ENCODE measurements around the gene TTF2.

Gene TTF2

DNA sequence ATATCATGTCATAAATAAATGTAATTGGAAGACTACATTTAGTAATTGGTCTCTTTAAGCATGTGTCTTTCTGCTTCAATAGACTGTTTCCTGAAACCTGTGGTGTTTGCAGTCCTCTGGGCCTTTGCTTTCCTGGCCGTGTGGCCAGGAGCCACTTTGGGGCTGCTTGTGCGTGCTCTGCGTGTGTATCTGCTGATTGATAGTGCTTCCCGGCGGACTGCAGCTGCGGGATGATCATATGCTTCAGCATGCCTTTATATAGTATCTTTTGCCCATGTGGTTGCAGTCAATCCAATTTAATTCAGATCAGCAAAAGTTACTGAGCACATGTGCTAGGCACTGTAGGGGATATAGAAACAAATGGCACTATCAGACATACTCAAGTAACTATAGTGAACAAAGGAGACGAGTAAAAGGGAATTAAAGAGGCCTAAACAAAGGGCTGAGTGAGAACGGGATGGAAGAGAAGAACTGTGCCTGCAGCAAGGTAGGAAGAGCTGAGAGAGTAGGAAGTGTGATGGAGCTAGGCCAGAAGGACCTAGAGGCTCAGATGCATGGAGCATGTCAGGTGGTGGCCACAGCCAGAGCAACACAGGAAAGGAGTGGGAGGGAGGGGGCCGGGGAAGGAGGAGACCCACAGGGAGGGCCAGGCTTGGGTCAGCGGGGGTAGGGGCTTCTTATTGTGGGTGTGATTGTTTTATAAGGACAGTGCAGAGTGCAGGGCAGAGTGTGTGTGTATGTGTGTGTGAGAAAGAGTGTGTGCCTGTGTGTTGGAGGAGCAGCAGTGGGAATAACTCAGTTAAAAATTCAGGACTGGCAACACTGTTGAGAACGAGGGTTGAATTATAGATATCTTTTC lies 27.2 kb upstream of the TTF2 start:
- DNase-seq (ENCODE audit: insufficient read length, low spot score) (no peak), FAIRE-seq (no peak)
- TF ChIP-seq POLR2A (IDR thresholded peaks at IDR 0.05; ENCODE audit: low read depth, low read length) = no peak

DNA sequence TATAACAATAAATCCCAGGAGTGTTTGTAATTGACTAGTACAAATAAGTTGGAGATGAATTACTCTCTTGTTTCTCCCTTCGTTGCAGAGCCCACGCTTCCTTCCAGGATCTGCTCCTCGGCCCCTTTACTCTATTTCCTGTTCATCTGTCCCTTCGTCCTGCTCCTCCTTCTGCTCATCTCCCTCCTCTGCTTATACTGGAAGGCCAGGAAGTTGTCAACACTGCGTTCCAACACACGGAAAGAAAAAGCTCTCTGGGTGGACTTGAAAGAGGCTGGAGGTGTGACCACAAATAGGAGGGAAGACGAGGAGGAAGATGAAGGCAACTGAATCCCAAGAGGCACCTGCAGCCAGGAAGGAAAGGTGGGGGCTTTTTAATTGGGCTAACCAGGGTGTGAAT lies 26.4 kb upstream of the TTF2 start:
- TF ChIP-seq POLR2A (IDR thresholded peaks at IDR 0.05; ENCODE audit: low read depth, low read length) = no peak
- DNase-seq (ENCODE audit: insufficient read length, low spot score) = no peak
- FAIRE-seq = no peak

DNA sequence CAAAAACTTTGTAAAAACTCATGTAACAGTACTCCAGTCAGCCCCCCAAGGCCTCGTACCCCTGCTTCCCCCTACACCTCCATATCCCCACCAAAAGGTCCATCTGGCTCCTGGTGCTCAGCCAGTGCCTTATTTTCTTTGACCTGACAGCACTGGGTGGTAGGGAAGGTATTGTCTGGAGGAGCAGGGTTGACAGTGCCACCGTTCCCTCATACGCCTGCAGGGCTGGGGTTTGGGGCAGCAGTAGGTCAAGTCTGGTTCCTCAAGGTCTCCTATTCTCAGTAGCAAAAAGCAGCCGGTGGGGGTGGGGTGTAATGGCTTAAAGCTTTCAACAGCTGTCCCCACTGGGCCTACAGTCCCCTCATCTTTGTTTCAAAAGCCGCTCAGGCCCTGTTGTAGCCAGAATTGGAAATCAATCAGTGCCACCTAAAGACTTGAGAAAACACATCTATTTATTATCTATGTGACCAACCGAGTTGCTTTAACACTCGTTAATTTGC lies 25.3 kb upstream of the TTF2 start:
- DNase-seq (ENCODE audit: insufficient read length, low spot score) (no peak), FAIRE-seq (no peak)
- TF ChIP-seq POLR2A (IDR thresholded peaks at IDR 0.05; ENCODE audit: low read depth, low read length) = no peak

DNA sequence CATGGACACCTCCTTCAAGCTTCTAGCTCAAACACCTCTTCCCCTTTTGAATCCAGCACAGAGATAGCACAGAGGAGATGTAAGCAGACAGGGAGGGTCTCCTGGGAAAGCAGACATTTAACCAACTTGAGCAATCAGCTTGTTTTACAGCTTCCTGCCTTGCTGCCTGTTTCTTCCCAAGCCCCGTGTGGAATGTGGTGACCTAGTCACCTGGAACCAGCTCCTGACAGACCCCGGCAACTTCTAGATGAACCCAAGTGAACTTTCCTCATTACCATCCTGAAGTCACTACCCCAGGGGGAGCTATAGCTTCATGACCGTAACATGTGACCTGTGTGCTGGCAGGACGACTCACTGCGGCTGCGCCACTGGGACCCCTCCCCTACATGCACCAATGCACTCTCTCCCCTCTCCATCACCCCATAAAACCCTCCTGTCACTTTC lies 24.1 kb upstream of the TTF2 start:
- DNase-seq (ENCODE audit: insufficient read length, low spot score) (no peak), FAIRE-seq (no peak)
- TF ChIP-seq POLR2A (IDR thresholded peaks at IDR 0.05; ENCODE audit: low read depth, low read length) = no peak

DNA sequence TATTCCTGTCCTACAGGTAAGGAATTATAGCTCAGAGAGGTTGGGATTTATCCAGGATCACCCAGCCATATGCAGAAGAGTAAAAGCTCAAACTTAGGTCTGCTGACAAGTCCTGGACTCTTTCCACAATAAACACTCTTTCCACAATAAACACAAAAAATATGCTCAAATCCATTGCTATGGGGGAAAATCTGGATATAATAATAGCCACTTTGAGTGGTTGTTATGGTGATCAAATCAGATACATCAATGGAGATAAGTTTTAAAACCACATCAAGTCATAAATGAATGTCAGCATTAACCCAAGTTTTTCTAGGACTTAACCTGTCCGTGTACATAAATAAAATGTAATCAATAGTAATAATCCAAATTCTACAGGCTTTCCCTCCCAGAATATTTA lies 22.3 kb upstream of the TTF2 start:
- FAIRE-seq (no peak), DNase-seq (ENCODE audit: insufficient read length, low spot score) (no peak)
- TF ChIP-seq POLR2A (IDR thresholded peaks at IDR 0.05; ENCODE audit: low read depth, low read length) = no peak

DNA sequence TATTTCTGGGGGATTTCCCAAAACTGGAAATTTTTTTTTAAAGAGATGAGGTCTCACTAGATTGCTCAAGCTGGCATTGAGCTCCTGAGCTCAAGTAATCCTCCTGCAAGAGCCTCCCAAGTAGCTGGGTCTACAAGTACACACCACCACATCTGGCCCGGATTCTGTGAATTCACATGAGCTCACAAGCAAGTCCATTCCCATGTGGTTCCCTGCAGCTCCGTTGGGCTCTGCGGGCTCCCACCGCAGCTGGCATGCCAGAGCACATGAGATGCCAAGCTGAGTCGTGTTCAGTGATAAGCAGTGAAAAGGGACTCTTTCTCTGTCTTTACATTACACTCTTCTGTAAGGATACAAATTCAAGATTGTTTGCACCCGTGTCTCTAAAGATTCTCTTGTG lies 21.9 kb upstream of the TTF2 start:
- FAIRE-seq (no peak), DNase-seq (ENCODE audit: insufficient read length, low spot score) (no peak)
- no peak for TF ChIP-seq POLR2A (IDR thresholded peaks at IDR 0.05; ENCODE audit: low read depth, low read length)

DNA sequence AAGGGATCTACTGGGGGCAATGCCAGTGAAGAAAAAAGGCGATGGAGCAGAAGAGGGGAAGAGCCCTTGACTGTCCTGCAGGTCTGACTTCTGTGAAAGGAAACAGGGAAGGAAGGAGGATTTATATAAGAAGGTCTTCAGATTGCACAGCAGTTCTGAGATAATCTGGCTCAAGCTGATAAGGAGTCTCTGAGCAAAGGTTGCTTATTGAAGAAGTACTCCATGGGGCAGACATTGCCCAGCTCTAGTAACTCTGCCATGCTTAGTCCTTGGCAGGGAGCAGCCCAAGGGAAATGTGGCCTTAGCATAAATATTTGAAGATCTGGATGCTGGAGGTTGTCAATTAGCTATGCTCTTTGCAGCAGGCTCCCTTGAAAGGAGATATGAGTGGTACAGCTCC lies 15.9 kb upstream of the TTF2 start:
- DNase-seq (ENCODE audit: insufficient read length, low spot score) (no peak), FAIRE-seq (no peak)
- TF ChIP-seq POLR2A (IDR thresholded peaks at IDR 0.05; ENCODE audit: low read depth, low read length) = no peak

DNA sequence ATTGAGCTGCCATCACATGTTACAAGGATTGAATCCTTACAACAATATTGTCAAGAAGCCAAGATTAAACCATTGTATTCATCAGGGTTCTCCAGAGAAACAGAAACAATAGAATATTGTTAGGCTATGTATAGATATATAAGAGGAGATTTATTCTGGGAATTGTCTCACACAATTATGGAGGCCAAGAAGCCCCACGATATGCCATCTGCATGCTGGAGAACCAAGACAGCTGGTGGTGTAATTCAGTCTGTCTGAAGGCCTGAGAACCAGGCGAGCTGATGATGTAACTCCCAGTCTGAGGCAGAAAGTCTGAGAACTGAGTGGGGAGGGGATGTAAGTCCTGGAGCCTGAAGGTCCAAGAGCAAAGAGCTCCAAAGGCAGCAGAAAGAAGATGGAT lies 14.5 kb upstream of the TTF2 start:
- TF ChIP-seq POLR2A (IDR thresholded peaks at IDR 0.05; ENCODE audit: low read depth, low read length) = no peak
- FAIRE-seq (no peak), DNase-seq (ENCODE audit: insufficient read length, low spot score) (no peak)

DNA sequence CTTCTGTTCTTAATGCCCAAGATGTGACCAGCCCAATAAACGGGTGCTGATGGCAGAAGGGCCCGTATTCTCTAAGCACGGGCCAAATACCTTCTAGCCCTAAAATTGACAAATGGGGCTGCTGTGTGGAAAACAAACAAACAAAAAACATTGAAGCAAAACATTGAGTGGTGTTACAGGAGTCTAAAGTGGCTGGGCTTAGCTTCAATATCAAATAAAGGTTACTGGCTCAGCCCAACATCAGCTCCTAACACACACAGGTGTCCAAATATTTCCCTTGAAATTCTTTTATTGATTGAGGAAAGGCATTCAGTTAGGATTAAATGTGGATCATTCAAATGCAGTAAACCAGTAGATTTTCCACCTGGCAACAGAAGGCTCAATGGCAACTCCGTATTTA lies 13.3 kb upstream of the TTF2 start:
- FAIRE-seq = no peak
- no peak for TF ChIP-seq POLR2A (IDR thresholded peaks at IDR 0.05; ENCODE audit: low read depth, low read length)
- no peak for DNase-seq (ENCODE audit: insufficient read length, low spot score)

DNA sequence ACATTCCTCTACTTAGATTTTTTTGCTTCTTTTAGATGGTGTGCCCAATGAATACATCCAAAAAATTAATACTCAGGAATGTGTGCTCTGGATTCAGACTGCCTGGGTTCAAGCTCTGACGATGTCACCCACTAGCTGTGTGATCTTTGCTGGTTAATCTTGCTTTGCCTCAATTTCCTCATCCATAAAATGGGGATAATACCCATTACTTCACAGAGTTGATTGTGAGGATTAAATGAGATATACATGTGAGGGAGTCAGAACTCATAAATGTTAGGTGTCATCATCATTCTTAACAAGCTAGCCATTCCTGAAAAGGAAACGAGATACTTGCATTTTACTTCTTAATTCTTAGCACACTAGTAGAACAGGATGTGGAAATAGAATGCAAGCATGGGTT lies 12.9 kb upstream of the TTF2 start:
- FAIRE-seq = no peak
- TF ChIP-seq POLR2A (IDR thresholded peaks at IDR 0.05; ENCODE audit: low read depth, low read length) = no peak
- no peak for DNase-seq (ENCODE audit: insufficient read length, low spot score)

DNA sequence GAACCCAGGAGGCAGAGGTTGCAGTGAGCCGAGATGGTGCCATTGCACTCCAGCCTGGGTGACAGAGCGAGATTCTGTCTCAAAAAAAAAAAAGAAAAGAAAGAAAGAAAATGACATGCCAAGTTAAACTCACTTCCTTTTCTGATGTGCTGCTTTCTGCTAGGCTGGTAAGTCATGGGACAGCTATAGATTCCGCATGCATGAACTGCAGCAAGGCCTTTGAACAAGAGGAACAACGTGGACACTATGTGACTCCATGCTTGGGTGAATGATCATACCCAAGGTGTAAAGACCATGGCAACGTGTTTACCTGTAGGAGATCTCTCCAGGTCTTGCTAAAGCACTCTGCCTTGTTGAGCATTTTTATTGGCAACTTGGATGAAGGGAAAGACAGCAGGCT lies 10.3 kb upstream of the TTF2 start:
- DNase-seq (ENCODE audit: insufficient read length, low spot score) = no peak
- no peak for TF ChIP-seq POLR2A (IDR thresholded peaks at IDR 0.05; ENCODE audit: low read depth, low read length)
- no peak for FAIRE-seq

DNA sequence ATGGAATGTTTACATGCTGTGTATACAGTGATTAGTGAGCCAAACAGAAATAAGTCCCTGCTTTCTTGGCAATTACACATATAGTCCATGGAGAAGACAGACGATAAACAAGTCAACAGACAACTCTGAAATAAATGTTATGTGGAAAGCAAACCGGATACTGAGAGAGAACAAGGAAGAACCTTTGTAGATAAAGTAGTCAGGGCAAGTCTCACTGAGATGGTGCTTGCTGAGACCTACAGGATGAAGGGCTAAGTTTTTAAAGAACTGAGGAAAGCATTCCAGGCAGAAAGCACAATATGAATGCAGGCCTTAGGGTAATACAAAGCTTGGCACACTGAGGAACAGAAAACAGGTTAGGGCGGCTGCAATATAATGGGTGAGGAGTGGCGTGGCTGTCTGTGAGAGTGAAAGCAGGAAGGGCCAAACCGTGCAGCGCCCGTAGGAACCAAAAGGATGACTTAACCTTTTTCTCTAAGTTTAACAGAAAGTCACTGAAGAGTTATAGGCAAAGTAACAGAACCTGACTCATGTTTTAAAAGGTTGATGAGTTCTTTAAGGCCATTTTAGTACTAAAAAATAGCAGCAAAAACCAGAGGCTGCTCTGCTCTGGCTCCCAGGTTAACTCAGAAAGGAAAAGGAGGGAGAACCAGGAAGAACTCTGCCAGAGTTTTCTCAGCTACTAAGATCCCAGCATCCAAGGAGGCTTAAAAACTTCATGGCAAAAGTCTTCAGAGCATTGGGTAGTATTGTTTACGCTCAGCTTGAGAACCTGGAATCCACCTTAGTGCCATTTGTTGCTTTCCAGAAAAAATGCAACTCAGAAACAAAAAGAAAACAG lies 8.7 kb upstream of the TTF2 start:
- FAIRE-seq (no peak), DNase-seq (ENCODE audit: insufficient read length, low spot score) (no peak)
- no peak for TF ChIP-seq POLR2A (IDR thresholded peaks at IDR 0.05; ENCODE audit: low read depth, low read length)

DNA sequence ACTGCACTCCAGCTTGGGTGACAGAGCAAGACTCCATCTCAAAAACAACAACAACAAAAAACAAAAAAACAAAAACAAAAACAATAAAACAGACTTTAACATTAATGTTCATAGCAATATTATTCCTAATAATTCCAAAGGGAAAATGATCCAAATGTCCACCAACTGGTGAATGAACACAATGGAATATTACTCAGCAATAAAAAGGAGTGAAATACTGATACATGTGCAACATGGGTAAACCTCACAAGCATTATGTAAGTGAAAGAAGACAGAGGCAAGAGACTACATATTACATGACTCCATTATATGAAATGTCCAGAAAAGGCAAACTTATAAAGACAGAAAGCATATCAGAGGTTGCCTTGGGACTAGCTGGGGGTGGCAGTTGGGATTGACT lies 6.1 kb upstream of the TTF2 start:
- TF ChIP-seq POLR2A (IDR thresholded peaks at IDR 0.05; ENCODE audit: low read depth, low read length) = no peak
- FAIRE-seq (no peak), DNase-seq (ENCODE audit: insufficient read length, low spot score) (no peak)

DNA sequence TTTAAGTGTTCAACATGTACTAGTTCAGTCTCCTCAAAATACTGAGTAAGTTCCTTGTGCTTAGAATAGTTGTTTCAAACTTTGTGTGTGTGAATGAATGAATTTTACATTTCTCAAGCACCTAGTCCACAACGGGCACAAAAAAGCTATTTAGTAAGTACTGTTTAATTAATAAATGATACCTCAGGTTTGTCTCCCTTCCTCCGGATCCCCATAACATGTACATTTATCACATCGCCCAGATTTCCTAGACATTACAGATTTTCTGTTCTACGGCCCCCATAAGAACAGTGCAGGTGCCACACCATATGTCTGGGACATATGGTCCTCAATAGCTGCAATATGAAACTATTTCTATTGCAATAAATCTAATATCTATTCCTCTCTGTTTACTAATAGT lies 1.3 kb upstream of the TTF2 start:
- no peak for FAIRE-seq
- no peak for TF ChIP-seq POLR2A (IDR thresholded peaks at IDR 0.05; ENCODE audit: low read depth, low read length)
- DNase-seq (ENCODE audit: insufficient read length, low spot score) = no peak

DNA sequence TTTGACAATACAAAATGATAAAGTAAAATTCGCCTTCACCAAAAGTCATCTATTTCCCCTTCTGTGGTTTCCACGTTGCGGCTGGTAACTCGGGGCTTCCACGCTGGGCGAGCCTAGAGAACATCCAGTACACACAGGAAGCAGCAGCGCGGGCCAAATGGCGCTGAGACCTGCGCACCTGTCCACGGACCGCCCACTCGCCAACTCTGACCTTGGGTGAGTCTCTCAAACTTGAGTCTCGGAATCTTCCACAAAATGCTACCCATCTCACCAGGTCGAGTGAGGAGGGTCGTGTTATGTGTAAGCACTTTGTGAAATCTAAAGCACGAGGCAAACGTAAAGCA lies 820 bp upstream of the TTF2 start:
- FAIRE-seq (peak; percentile 50), DNase-seq (ENCODE audit: insufficient read length, low spot score) (peak; percentile 52)
- TF ChIP-seq POLR2A (IDR thresholded peaks at IDR 0.05; ENCODE audit: low read depth, low read length) = no peak
